Coronary artery (tissue), 2 donors: Measurements from ENCODE around the gene HOXA3.
A peak's percentile ranks its signal among the peaks of the same experiment; 100 is the strongest.

Source experiments
- DNase-seq: peaks from one replicate; pipeline ENCODE4 v3.0.0-alpha.2; 2017; ENCODE audit warnings: low spot score
- H3K27ac ChIP-seq, 2 donors: fragments of 200-600 bp; sonication (generic); one replicate each; pipeline ENCODE4 v1.5.1; 2016 to 2019
- H3K4me3 ChIP-seq: fragments of 200-600 bp; sonication (generic); 2 replicates; pipeline ENCODE4 v1.5.1; 2016; ENCODE audit warnings: mild to moderate bottlenecking, moderate library complexity
- CTCF ChIP-seq: fragments of 200-600 bp; sonication (generic); IDR thresholded peaks from one replicate; pipeline ENCODE4 v1.5.1; 2019; ENCODE audit warnings: antibody characterized with exemption

HOXA3 gene

DNA sequence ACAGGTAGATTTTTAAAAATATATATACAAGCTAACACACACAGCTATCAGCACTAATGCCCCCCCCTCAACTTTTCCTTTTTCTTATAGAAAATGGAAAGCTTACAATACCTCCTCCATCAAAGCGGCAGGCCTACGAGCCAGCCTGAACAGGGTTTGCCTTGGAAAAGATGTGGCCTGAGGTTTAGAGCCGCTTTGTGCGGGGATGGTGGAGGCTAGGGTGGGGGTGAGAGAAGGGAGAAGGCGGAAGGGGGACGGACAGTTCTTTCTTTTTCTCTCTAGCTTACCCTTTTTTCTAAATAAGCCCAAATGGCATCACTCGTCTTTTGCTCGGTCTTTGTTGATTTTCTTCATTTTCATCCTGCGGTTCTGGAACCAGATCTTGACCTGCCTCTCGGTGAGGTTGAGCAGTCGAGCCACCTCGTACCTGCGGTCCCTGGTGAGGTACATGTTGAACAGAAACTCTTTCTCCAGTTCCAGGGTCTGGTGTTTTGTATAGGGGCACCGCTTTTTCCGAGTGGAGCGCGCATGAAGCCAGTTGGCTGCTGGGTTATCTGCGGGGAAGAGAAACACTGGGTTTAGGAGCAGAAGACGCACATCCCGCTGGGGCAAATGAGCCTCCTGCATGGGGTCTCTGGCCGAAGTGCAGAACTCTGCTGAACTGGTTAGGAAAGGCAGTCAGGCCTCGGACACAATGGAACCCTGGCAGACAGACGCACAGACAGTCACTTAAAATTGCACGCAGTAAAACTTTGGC lies 11.1 kb upstream of the HOXA3 start:
- H3K4me3 ChIP-seq: no peak overlapping the region
- DNase-seq: no peak

GRCh38 chr7:27162561-27163287 lies 10.3 kb upstream of the HOXA3 start:
- DNase-seq: no peak
- H3K4me3 ChIP-seq: no peak overlapping the region
- TF ChIP-seq CTCF: no peak
- H3K27ac ChIP-seq: no peak overlapping the region

More for the DNA sequence above, 11.1 kb upstream of the HOXA3 start:
- TF ChIP-seq CTCF: no peak
- no peak overlapping the region for H3K27ac ChIP-seq

DNA sequence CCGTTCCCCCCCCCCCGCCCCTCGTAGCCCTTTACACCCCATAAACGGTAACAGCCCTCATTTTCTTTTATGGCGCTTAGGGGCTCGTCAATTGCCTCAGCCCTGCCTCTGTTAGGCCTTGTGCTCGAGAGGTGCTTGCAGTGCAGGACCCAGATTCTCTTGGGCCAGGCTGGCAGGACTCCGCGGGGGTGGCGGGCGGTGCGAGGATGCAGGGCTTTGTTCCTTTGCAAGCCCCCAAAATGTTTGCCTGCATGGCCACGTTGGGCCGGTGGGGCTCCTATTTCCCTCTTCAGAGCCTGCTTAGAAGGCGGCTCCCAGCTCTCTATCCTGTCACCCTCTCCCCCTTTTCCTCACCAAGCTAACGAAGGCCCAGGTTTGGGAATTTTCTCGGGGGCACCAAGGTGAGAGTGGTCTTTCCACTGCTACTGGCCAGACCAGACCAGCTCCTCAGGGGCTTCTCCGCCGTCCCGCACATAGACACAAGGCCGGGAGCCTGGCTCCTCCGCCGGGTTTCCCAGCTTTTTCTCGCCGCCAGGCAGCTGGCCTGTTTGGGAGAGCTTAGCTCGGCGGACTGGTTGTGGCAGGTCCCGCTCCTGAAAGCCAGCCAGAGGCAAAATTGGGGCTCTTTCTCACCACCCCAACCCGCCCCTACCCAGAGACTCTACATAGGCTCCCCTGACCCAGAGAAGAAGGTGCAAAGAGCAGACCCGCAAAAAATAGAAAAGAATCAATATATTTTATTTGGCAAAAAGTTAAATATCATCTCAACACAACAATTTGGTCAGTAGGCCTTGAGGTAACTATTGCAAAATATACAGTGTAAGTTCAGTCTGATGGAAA lies 9.6 kb upstream of the HOXA3 start:
- no peak for DNase-seq
- peak overlapping the region; percentile 68 for H3K4me3 ChIP-seq
- TF ChIP-seq CTCF: no peak
- no peak overlapping the region for H3K27ac ChIP-seq

- H3K4me3 ChIP-seq: peak overlapping the region; percentile 68
- DNase-seq: no peak
- no peak overlapping the region for H3K27ac ChIP-seq
- TF ChIP-seq CTCF: peak; percentile 8
These were observed 8.9 kb upstream of the HOXA3 start for GRCh38 chr7:27161214-27161720.

DNA sequence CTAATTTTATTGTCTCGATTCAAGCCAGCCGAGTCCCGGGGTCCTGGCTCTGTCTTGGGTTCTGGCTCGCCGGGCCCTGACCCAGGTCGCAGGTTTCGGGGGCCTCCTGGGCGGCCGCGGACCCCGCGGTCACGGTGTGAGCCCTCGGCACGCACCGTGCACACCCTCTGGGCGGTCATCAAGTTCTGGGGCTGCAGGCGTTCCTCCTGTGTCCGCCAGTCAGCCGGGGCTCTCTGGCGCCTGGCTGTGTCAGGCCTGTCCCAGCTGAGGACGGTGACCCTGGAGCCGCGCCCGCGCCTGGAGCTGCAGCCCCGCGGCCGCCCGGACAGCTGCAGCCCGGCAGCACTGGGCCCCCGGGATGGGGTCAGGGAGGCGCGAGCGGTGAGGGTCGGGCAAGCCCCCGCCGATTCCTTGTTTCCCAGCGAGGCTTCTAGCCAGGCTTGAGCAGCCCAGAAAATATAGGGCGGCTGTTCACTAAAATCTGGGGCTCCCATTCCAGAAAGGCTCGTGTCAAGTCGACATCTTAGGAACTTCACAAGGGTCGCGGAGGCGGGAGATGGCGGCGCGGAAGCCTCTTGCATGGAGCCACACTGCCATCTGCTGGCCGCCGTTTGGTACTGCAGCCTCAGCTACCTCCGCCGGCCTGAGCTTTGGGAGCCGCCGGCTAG lies 8.3 kb upstream of the HOXA3 start:
- peak; percentile 85 for DNase-seq
- peak; percentile 98 for TF ChIP-seq CTCF
- Histone ChIP-seq H3K27ac (no peak overlapping the region), H3K4me3 (peak overlapping the region; percentile 68)

- DNase-seq: no peak
- no peak for TF ChIP-seq CTCF
- H3K27ac ChIP-seq: no peak overlapping the region
- H3K4me3 ChIP-seq: peak overlapping the region; percentile 68
These were observed 7.8 kb upstream of the HOXA3 start for GRCh38 chr7:27160145-27160545.
